ENCODE measurements around the gene LHFPL6.

LHFPL6 gene

DNA sequence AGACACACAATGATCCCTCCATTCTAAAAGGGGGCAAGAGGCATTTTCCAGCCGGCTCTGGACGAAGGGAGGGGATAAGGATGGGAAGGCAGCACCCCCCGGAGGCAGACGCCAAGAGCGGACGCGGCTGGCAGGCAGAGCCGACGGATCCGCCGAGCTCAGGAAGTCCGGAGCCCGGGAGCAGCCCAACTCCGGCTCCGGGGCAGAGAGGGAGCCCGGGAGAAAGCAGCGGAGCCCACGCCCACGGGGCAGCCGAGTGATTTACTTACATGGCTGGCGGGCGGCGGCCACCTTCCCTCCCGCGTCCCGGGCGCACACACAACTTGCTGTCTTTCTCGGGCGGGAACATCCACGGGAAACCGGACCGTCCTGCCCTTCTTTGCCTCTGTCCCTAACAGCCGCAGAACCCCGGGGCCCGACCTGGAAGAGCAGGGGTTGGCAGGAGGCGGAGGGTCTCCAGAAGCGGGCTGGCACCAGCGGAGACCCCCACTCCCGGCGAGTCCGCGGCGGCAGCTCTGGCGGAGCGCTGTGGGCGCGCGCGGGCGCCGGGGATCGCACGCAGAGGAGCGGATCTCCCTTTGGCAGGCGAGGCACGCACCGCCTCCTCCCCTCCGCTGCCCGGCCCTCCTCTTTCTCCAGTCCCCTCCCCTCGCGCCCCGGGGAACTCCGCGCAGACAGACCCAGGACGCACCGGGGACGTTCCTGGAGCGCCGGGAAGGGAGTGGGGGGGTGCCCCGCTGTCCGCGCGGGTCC is at the start of gene LHFPL6:
LHFPL6 (minus strand) TSS at position 580 of the 753 bp plus-strand sequence.
- in situ Hi-C loops (cut with MboI; ENCODE audit: low sequenced_read_pairs): no loop called here

- in situ Hi-C loops (cut with MboI; ENCODE audit: low sequenced_read_pairs): no loop called here
Measured at GRCh38 chr13:39646122-39646521, 43.1 kb upstream of the LHFPL6 start.

DNA sequence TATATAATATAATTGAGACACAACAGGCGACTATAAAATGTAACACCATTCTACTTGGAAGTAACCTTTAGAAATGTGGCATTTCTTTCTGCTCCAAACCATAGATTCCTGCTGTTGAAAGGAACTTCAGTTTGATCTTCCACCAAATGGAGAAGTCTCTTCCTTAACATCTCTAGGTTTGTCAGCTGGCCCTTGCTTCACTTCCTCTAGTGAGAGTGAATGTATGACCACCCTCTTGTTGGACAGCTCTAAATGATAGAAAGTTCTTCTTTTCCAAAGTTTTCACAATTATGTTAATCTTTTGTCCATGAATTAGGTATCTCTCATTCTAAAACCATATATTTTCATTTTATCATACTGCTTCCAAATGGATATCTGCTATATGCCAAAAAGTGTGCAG is 38.7 kb upstream of the LHFPL6 start:
- in situ Hi-C loops (cut with MboI; ENCODE audit: low sequenced_read_pairs): no loop called here

DNA sequence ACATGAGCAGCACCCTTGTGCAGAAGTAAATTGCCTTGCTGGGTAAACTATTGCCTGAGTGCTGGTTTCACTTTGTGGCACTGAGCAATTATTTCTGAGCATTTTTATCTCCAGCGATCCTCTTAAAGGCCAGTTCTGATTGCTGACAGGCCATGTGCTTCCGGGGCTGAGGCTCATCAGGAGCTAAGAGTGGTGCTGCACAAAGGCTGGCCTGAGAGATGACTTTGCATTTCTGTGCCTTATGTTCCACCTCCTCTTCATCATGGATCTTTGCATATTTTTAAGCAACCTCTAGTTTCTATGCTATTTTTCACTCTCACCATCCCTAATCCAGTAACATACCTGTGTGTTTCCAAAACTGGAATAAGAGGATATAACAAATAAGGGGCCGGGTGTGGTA is 34.9 kb upstream of the LHFPL6 start:
- in situ Hi-C loops (cut with MboI; ENCODE audit: low sequenced_read_pairs): no loop called here

DNA sequence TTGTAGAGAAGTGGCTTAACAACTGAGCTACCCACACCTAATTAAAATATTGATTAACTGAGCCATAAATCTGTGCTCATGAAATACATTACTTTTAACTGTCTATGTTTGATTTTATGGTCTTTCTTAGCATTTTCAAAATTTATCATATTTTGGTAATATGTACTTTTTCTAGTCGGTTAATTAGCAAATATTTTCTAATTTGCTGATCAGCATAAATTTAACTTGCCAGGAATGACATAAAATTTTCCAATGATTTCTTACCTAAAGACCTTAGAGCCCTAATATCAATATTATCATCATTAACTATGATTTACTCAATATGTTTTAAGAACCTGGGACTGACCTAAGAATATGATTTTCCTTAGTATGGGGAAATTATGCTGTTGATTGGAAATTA is 32.6 kb upstream of the LHFPL6 start:
- in situ Hi-C loops (cut with MboI; ENCODE audit: low sequenced_read_pairs): no loop called here

- in situ Hi-C loops (cut with MboI; ENCODE audit: low sequenced_read_pairs): no loop called here
Measured at GRCh38 chr13:39632994-39633393, 30.0 kb upstream of the LHFPL6 start.

- in situ Hi-C loops (cut with MboI; ENCODE audit: low sequenced_read_pairs): no loop called here
Measured at GRCh38 chr13:39631307-39631706, 28.3 kb upstream of the LHFPL6 start.

DNA sequence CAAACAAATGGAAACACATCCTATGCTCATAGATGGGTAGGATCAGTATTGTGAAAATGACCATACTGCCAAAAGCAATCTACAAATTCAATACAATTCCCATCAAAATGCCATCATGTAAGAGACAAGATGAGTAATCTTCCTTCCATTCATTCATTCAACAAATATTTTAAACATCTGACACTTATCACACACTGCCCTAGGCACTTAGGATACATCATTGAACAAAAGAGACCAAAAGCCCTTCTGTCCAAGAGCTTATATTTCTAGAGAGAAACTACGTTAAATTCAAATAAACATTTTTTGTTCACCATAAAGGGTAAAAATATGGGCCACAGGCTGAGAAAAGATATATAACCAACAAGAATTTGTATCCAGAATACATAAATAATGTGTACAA is 20.5 kb upstream of the LHFPL6 start:
- in situ Hi-C loops (cut with MboI; ENCODE audit: low sequenced_read_pairs): no loop called here

DNA sequence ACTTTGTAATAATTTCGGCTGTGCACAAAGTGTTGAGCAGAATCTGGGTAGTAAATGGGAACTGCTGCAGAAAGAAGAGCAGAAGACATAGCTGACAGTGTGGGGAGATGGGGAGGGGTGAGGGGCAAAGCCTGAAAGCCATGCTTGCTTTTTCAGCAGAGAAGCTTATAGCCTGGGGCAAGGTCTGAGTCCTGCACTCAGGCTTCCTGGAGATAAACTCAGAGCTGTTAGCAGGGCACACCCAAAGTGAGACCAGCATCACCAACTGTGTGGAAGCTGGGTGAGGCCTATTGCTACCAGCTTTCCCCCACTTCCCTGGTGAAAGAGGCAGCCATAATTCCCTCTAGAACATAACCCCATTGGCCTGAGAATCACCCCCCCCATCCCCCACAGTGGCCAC is 15.6 kb upstream of the LHFPL6 start:
- in situ Hi-C loops (cut with MboI; ENCODE audit: low sequenced_read_pairs): no loop called here

DNA sequence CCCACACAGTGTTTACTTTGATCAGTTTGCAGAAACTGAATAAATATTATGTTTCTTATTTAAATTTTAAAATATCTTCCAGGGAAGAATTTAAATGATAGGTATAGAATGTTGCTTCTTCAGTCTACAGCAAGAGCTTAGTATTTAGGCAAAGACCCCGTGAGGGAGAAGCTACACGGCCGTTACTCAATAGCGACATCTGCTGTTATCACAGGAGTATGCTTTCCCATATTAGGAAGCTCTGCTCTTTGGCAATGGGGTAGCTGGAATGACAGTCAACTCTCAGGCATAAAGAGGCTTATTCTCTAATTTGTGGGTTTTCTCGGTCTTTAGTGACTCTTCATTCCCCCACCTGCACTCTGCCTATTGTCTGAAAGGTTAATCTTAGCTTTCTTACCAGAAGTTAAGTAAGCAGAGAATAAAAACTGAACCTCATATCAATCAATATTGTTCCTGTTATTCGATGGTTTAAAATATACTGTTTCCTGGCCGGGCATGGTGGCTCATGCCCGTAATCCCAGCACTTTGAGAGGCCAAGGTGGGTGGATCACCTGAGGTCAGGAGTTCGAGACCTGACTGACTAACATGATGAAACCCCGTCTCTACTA is 13.2 kb upstream of the LHFPL6 start:
- in situ Hi-C loops (cut with MboI; ENCODE audit: low sequenced_read_pairs): no loop called here

- in situ Hi-C loops (cut with MboI; ENCODE audit: low sequenced_read_pairs): no loop called here
Measured at GRCh38 chr13:39612023-39612637, 9.1 kb upstream of the LHFPL6 start.

DNA sequence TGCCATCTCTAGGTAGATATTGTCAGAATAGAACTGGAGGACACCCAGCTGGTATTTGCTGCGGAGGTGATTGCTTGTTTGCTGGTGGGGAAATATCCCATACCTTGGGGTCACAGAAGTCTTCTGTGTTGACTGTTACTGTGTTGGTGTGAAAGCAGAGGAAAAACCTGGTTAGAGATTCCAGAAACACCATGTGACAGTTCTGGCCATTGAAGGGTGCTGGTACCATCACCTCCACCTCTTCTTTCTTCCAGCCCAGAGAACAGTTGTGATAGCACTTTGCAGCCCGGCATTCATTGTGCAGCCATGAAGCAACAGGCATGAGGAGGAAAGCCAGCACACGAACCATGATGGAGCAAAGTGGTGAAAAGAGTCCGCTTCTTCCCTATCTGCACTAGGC is 4.9 kb upstream of the LHFPL6 start:
- in situ Hi-C loops (cut with MboI; ENCODE audit: low sequenced_read_pairs): no loop called here

DNA sequence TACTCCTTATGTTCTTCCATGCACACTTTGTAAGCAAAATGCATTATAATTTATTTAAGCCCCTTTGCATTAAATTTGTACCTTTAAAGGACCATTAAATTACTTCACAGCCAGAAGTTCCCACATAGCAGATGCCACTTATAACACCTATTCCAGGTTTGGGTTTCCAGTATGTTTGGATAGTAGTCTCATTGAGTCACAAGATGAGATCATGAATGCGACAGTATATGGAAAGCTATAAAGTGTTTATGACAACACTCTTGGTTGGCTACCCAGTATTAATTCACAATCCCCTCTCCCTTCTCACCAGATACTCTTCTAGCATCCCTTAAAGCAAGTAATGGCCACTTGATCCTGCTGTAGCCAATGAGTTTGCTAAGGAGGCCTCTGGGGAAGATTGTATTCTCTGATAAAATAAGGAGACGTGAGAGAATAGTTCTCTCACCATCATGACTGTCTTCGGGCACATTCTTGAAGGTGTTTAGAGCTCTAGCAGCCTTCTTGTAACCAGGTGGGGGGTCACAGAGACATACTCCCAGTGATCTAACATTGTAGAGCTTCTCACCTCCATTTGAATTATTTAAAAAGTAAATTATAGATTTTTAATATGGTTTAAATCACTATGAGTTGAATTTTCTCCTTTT is 2.8 kb upstream of the LHFPL6 start:
- in situ Hi-C loops (cut with MboI; ENCODE audit: low sequenced_read_pairs): no loop called here

DNA sequence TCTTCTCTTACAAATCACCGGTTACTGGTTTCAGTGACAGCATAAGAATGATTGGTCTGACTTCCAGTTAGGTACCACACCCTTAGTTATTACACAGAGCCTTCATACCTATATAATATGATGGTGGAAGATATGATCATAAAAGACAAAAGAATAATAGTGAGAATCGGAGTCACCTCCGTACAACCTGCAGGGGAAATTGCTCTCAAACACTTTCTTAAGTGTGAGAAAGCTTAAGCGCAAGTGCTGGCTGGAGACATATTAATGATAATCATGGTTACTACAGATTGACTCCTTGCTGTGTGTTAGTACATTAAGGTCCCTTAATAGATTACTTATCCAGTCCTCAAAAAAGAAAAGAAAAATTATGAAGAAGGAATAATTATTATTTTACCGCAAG is 1.8 kb upstream of the LHFPL6 start:
- in situ Hi-C loops (cut with MboI; ENCODE audit: low sequenced_read_pairs): no loop called here

DNA sequence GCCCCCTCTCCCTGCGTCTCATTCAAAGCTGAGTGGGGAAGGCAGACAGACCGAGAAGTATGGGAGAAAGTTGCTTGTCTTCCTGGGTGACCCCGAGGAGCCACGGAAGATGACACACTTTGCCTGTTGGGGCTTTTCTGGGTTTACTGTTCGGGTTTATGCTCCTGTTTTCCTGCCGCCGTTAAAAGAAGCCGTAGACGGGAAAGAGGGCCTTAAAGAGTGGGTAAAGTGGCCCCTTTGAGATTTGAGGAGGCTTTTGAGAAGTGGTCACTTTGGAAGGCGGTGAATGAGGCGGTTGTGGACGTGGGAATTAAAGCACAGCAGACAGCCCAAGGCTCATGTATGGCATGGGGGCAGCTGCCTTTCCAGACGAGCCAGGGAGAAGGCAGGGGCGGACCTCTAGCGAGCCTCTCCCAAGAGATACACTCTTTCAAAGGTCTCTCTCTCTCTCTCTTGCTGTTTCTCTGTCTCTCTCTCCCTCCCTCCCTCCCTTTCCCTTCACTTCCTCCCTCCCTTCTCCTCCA is 493 bp upstream of the LHFPL6 start:
- in situ Hi-C loops (cut with MboI; ENCODE audit: low sequenced_read_pairs): no loop called here

DNA sequence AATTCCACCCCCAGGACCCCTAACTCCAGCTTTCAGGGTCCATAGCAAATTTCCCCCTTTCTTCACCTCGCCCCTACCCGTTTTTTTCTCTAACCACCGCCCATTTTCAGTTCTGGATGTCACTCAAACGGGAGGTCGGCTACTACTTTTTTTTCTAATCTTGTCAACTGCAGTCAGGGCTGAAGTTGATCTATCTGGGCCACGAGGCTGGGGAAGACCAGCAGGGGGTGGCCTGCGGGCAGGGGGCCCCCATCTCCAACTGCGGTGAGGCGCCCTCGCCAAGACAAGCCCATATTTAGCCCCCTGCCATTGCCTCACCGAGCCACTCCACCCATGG is 748 bp downstream of the LHFPL6 start:
- in situ Hi-C loops (cut with MboI; ENCODE audit: low sequenced_read_pairs): no loop called here

DNA sequence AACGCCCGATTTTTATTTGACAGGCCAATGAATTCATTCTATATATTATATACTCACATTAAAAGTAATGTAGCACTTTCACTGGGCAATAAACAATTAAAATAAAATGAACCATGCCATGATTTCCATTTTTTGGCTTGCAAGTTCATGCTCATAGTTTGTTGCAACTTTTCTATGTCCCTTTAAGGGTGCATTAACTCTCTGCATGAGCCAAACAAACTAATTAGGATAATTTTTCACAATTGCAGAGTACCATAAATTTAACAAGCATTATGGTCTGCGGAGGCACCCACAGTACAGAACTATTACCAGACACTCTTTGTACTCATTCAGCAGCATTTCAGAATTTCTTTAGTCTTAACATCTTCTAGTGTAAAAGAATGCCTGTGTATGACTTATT is 1.4 kb downstream of the LHFPL6 start:
- in situ Hi-C loops (cut with MboI; ENCODE audit: low sequenced_read_pairs): no loop called here

DNA sequence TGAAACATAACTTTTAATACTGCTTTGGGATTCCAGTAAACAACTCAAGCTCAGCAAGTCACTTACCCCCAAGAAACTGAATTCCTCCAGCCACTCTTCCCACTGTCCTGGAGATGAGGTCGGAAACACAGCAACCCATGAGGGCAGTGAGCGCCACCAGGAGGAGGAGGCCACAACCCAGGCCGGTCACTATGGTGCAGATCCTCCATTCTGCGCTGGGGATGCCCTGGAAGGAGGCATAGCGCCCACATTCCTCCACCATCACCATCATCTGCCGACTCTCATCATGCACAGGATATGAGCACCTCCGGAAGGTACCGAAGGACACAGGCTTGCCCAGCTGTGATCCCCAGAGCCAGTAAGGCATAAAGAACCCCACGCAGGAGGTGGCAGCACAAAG is 2.2 kb downstream of the LHFPL6 start:
- in situ Hi-C loops (cut with MboI; ENCODE audit: low sequenced_read_pairs): no loop called here

DNA sequence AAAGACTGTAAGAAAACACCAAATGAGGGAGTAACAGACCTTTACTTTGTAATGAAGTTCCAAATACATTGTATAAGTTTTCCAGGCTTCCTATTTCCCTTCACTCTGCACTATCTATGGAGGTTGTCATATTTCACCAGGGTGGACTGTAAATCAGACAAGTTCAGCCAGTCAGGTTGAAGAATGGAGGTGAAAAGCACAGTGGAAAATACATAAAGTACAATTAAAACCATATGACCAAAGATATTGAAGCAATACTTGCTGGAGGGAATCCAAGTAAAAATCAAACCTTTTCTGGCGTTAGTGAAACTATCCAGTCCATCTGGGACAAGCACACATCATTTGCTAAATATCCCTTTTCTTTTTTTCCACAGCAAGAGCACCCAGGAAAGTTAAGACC is 3.2 kb downstream of the LHFPL6 start:
- in situ Hi-C loops (cut with MboI; ENCODE audit: low sequenced_read_pairs): no loop called here

- in situ Hi-C loops (cut with MboI; ENCODE audit: low sequenced_read_pairs): no loop called here
Measured at GRCh38 chr13:39599012-39599411, 4.0 kb downstream of the LHFPL6 start.

GRCh38 chr13:39597838-39598237 is 5.2 kb downstream of the LHFPL6 start:
- in situ Hi-C loops (cut with MboI; ENCODE audit: low sequenced_read_pairs): no loop called here

GRCh38 chr13:39596685-39597084 is 6.3 kb downstream of the LHFPL6 start:
- in situ Hi-C loops (cut with MboI; ENCODE audit: low sequenced_read_pairs): no loop called here

Measured in hTERT RPE-1 (cell line).